PC-9 (cell line): Measurements from ENCODE around the gene BMP8B.

ENCODE experiments used
- CTCF ChIP-seq: fragments of 200-600 bp; sonication (generic); conservative IDR thresholded peaks from 2 replicates; pipeline ENCODE4 v1.6.1; 2017; ENCODE audit warnings: mixed run types, antibody characterized with exemption, mild to moderate bottlenecking, moderate library complexity
- EZH2 ChIP-seq: fragments of 200-600 bp; sonication (generic); IDR thresholded peaks from 2 replicates; pipeline ENCODE4 v1.8.0; 2017; ENCODE audit warnings: antibody characterized with exemption, low read depth

DNA sequence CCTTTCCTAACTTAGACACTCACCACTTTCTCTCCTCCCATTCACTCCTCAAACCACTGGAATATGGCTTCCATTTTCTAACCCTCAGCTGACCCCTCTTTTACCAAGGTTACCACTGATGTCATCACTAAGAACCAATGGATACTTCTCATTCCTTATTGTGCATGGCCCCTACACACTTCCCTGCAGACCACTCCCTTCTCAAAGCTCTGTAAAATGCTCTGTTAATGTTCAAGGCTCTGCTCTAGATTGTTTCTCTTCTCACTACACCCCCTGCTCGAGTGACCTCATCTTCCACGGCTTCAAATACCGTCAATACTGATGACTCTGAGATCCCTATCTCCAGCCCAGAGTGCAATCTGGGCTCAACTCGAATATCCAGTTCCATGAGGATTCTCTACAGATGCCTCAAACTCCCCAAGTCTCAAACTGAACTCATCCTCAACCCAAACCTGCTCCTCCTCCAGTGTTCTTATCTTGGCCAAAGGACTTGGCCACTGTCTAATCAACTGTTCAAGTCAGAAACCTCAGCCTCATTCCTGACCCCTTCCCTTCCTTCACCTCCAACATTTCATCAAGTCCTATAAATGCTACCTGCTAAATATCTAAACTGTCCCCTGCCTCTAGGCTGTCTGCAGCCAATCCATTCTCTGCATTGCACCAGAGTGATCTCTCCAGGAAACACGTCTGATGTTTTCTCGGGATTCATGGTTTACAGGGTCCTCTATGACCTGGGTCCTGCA lies 41.3 kb upstream of the BMP8B start:
- TF ChIP-seq CTCF (no peak), EZH2 (no peak)
